ENCODE measurements around the gene CXorf58.
"Not testable (repeated sequence)": the region's sequence is repeated elsewhere in the genome, so short reads cannot be mapped to it uniquely, and the experiment has no call there.

The CXorf58 gene, protein sequence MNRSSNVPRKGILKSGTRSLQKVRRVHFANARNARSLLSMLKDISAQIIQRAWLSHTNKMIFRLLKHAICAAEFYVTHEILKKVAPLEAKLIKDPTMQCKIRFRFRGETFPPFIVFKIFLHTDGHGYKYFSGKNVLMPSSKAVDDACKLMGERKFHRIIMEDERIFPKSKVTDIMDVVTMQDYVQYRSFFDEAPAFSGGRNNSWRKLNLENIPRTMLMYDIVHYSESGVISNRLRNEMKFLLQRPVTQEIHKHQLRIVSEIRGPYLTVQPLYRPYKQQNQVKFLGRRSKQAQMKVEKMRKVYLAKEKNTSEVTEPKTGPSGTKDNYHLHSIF

DNA sequence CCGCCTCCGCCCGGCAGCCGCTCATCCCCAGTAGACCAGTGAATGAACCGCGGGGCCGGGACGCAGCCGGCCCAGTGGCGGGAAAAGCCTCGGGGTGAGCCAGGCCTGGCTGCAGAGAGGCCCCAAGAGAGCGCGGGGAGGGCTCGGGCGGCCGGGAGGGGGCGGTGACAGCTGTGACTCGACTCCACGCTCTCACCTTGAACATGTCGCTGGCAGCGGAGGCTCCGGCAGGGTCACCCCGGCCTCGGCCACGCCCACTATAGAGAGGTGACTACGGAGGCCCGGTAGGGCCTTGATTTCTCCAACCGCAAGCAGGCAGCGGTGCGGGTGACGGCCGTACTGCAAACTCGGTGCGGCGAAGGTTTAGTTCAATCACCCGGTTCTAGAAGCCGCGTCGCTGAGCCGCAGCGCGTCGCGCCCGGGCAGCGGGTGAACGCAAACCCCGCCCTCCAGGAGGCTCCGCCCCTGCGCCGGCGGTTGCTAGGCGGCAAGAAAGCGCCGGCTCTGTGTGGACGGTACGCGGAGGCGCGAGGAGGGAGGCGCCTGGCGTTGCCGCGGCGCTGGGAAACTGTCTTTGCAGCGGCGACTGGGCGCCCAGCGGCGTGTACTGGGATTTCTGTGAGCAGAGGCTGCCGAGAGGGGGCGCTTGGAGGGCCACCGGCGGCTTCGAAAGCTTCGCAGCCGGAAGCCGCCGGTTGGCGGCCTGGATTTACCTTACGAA lies at the start of gene CXorf58, which contains the start of gene APOO:
Gene CXorf58 (plus strand): TSS at position 509 of the 721 bp plus-strand sequence. CDS start 2,297 bp downstream, outside the sequence.
Gene APOO (minus strand): TSS at position 441 of the 721 bp plus-strand sequence. CDS start 236 bp downstream, at position 205.
- TF ChIP-seq ZFX (IDR thresholded peaks at IDR 0.05) = peak; percentile 30; the same call in 1 of the 2 replicates
- TF ChIP-seq, protein P1, sequence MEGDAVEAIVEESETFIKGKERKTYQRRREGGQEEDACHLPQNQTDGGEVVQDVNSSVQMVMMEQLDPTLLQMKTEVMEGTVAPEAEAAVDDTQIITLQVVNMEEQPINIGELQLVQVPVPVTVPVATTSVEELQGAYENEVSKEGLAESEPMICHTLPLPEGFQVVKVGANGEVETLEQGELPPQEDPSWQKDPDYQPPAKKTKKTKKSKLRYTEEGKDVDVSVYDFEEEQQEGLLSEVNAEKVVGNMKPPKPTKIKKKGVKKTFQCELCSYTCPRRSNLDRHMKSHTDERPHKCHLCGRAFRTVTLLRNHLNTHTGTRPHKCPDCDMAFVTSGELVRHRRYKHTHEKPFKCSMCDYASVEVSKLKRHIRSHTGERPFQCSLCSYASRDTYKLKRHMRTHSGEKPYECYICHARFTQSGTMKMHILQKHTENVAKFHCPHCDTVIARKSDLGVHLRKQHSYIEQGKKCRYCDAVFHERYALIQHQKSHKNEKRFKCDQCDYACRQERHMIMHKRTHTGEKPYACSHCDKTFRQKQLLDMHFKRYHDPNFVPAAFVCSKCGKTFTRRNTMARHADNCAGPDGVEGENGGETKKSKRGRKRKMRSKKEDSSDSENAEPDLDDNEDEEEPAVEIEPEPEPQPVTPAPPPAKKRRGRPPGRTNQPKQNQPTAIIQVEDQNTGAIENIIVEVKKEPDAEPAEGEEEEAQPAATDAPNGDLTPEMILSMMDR (conservative IDR thresholded peaks at IDR 0.05) = peak; percentile 86
- H3K27ac ChIP-seq = peak within 1 kb of the TSS; percentile 94

DNA sequence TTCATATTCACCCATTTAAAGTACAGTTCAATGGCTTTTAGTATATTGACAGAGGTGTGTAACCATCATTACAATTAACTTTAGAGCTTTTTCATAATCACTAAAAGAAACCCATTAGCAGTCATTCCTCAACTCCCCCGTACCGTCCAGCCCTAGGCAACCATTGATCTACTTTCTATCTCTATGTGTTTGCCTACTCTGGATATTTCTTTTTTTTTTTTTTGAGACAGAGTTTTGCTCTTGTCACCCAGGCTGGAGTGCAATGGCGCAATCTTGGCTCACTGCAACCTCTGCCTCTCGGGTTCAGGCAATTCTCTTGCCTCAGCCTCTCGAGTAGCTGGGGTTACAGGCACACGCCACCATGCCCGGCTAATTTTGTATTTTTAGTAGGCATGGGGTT lies 48.6 kb upstream of the CXorf58 start:
- H3K27ac ChIP-seq = not testable (repeated sequence)

DNA sequence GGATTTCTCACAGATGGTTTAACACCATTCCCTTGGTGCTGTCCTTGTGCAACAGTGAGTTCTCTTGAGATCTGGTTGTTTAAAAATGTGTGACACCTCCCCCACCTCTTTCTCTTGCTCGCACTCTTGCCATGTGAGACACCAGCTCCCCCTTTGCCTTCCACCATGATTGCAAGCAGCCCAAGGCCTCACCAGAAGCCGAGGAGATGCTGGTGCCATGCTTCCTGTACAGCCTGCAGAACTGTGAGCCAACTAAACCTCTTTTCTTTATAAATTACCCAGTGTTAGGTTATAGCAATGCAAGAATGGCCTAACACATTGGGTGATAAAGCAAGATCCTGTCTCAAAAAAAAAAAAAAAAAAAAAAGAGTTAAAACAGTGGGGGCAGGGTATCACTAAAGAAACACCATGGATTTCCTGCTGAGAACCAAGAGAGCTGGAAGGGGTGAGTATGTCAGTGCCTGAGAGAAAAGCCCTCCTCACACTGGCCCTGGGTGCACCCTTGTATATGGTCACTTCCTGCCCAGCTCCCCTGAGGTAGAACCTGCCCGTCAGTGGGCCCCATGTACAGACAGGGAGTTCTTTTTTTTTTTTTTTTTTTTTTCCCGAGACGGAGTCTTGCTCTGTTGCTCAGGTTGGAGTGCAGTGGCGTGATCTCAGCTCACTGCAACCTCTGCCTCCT lies 46.5 kb upstream of the CXorf58 start:
- H3K27ac ChIP-seq = no peak overlapping the region
- no peak for TF ChIP-seq ZFX (IDR thresholded peaks at IDR 0.05)
- TF ChIP-seq, protein P1 (conservative IDR thresholded peaks at IDR 0.05) = no peak

DNA sequence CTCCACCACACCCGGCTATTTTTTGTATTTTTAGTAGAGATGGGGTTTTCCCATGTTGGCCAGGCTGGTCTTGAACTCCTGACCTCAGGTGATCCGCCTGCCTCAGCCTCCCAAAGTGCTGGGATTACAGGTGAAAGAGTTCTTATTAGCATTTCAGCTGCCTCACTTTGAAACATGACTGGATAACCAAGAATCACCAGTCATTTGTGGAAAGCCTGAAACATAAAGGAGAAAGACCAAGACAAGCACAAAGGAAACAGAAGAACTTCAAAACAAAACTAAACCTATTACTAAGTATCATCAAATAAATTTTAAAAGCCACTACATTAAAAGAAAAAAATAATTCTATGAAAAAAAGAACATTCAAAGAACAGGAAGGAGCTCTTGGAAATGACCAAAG lies 45.9 kb upstream of the CXorf58 start:
- H3K27ac ChIP-seq = not testable (repeated sequence)

DNA sequence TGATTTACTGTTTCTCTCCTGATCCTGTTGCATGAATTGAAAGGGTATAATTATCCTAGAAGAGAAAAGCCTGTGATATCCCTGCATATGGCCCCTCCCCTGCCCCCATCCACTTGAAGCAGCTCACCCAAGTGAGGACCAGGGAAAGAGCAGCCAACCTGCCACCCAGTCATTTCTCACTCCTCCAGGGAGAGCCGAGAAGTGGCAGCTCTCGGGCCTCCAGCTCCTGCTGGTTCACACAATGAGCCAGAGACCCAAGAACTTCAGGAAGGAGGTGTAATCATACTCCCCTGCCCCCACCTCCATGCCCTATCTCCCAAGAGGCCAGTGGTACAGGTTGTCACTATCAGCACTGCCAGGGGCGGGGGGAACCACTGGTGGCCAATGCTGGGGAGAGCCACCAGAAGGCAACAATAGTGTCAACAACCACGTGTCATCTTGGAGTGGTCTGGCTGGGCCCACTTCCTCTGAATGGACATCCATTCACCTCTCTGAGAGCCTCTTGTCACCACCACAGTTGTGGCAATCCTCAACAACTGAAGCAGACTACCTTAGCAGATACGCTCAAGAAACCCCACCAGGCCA lies 43.0 kb upstream of the CXorf58 start:
- no peak overlapping the region for H3K27ac ChIP-seq
- TF ChIP-seq, protein P1 (conservative IDR thresholded peaks at IDR 0.05) = no peak
- TF ChIP-seq ZFX (IDR thresholded peaks at IDR 0.05) = no peak

DNA sequence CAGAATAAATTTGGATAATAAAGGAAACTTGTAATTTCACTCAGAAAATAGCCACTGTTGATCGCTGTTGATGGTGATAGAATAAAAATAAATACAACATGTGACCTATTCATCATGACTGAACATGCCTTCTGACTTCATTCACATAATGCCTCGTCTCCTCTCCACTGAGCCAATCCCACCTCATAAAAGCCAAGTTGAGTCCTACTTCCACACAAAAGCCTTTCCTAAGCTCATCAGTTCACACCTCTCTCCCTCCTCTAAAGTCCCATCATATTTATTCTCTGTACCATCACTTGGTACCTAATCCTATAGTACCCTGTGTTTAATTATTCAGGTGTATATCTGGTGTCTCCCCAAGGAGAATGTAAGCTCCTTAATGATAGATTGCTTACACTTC lies 37.8 kb upstream of the CXorf58 start:
- TF ChIP-seq, protein P1 (conservative IDR thresholded peaks at IDR 0.05) = no peak
- TF ChIP-seq ZFX (IDR thresholded peaks at IDR 0.05) = no peak
- no peak overlapping the region for H3K27ac ChIP-seq

DNA sequence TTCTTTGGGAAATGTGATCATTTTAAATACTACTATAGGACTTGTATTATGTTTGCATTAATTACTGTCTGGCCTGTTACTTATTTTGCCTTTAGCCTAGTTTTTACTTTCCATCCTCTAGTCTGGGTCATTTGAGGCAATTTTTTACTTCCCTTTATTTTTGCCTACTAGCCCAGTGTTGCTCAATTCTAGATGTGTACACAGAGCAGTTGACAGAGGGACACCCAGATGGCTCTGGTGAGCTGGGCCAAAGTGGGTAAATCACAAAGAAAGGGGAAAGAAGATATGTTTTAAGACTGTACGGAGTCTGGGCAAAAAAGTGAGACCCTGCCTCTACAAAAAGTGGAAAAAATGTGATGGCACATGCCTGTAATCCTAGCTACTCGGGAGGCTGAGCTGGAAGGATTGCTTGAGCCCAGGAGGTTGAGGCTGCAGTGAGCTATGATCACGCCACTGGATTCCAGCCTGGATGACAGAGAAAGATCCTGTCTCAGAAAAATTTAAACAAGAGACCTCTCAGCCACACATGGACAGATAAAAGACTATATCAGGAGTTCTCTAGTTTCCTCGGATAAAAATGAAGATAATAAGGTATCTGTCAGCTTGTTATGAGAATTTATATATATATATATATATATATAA lies 35.8 kb upstream of the CXorf58 start:
- H3K27ac ChIP-seq = no peak overlapping the region
- TF ChIP-seq ZFX (IDR thresholded peaks at IDR 0.05) = no peak
- TF ChIP-seq, protein P1 (conservative IDR thresholded peaks at IDR 0.05) = no peak; the same call in 1 of the 2 replicates
